ENCODE measurements around the gene HPN. TPM values are rescaled to one million over a fixed set of nuclear protein-coding genes. Genes with fewer than 3 reads are reported as not detected.

Gene HPN
- total RNA-seq, 2 donors from 2014 or later, result 0.27 to 1.0 TPM

- no peaks in the 10 kb centered on the region for H3K9me3 ChIP-seq
- H3K4me3 ChIP-seq, result no peak overlapping the region
- no peaks in the 10 kb centered on the region for H3K27me3 ChIP-seq
- no peak for DNase-seq
- no peak overlapping the region for H3K9ac ChIP-seq (ENCODE audit: low read depth in 2 of 2, low read length in 2 of 2)
- TF ChIP-seq CTCF (IDR thresholded peaks at IDR 0.05), result no peak
- H3K27ac ChIP-seq, result no peak overlapping the region
- intact Hi-C loops (cut with DNase I), result no loop called here
- no peaks in the 10 kb centered on the region for H3K4me1 ChIP-seq
- no peaks in the 10 kb centered on the region for H3K36me3 ChIP-seq
Observed at GRCh38 chr19:35021016-35021415, 20.5 kb upstream of the HPN start.

GRCh38 chr19:35021596-35021995 is 19.9 kb upstream of the HPN start:
- Histone ChIP-seq H3K27me3 (no peaks in the 10 kb centered on the region), H3K36me3 (no peaks in the 10 kb centered on the region), H3K27ac (no peak overlapping the region), H3K9ac (ENCODE audit: low read depth in 2 of 2, low read length in 2 of 2) (no peak overlapping the region), H3K9me3 (no peaks in the 10 kb centered on the region), H3K4me3 (no peak overlapping the region), H3K4me1 (no peaks in the 10 kb centered on the region)
- no peak for TF ChIP-seq CTCF (IDR thresholded peaks at IDR 0.05)
- no peak for DNase-seq
- intact Hi-C loops (cut with DNase I), result no loop called here

GRCh38 chr19:35022460-35022859 is 19.1 kb upstream of the HPN start:
- no peaks in the 10 kb centered on the region for H3K9me3 ChIP-seq
- DNase-seq, result no peak
- TF ChIP-seq CTCF (IDR thresholded peaks at IDR 0.05), result no peak
- no peak overlapping the region for H3K9ac ChIP-seq (ENCODE audit: low read depth in 2 of 2, low read length in 2 of 2)
- no peaks in the 10 kb centered on the region for H3K27me3 ChIP-seq
- no peak overlapping the region for H3K4me3 ChIP-seq
- intact Hi-C loops (cut with DNase I), result no loop called here
- H3K4me1 ChIP-seq, result no peaks in the 10 kb centered on the region
- no peaks in the 10 kb centered on the region for H3K36me3 ChIP-seq
- H3K27ac ChIP-seq, result no peak overlapping the region

- Histone ChIP-seq H3K4me3 (no peak overlapping the region), H3K4me1 (no peaks in the 10 kb centered on the region), H3K9me3 (no peaks in the 10 kb centered on the region), H3K27me3 (no peaks in the 10 kb centered on the region), H3K27ac (no peak overlapping the region), H3K36me3 (no peaks in the 10 kb centered on the region), H3K9ac (ENCODE audit: low read depth in 2 of 2, low read length in 2 of 2) (no peak overlapping the region)
- intact Hi-C loops (cut with DNase I), result no loop called here
- TF ChIP-seq CTCF (IDR thresholded peaks at IDR 0.05), result no peak
- no peak for DNase-seq
Observed at GRCh38 chr19:35023428-35023827, 18.1 kb upstream of the HPN start.

GRCh38 chr19:35024095-35024494 is 17.4 kb upstream of the HPN start:
- no peaks in the 10 kb centered on the region for H3K27me3 ChIP-seq
- no peak overlapping the region for H3K27ac ChIP-seq
- no peak for DNase-seq
- H3K9ac ChIP-seq (ENCODE audit: low read depth in 2 of 2, low read length in 2 of 2), result no peak overlapping the region
- H3K36me3 ChIP-seq, result no peaks in the 10 kb centered on the region
- no peak for TF ChIP-seq CTCF (IDR thresholded peaks at IDR 0.05)
- H3K4me1 ChIP-seq, result no peaks in the 10 kb centered on the region
- H3K4me3 ChIP-seq, result no peak overlapping the region
- no peaks in the 10 kb centered on the region for H3K9me3 ChIP-seq
- intact Hi-C loops (cut with DNase I), result no loop called here

- Histone ChIP-seq H3K4me1 (no peaks in the 10 kb centered on the region), H3K27ac (no peak overlapping the region), H3K9ac (ENCODE audit: low read depth in 2 of 2, low read length in 2 of 2) (no peak overlapping the region), H3K36me3 (no peaks in the 10 kb centered on the region), H3K4me3 (no peak overlapping the region), H3K9me3 (no peaks in the 10 kb centered on the region), H3K27me3 (peaks cover 11% of the 10 kb centered on the region)
- no peak for TF ChIP-seq CTCF (IDR thresholded peaks at IDR 0.05)
- DNase-seq, result no peak
- intact Hi-C loops (cut with DNase I), result no loop called here
Observed at GRCh38 chr19:35025969-35026368, 15.6 kb upstream of the HPN start.
